Measurements from ENCODE around the gene PLXNC1.

PLXNC1 gene

DNA sequence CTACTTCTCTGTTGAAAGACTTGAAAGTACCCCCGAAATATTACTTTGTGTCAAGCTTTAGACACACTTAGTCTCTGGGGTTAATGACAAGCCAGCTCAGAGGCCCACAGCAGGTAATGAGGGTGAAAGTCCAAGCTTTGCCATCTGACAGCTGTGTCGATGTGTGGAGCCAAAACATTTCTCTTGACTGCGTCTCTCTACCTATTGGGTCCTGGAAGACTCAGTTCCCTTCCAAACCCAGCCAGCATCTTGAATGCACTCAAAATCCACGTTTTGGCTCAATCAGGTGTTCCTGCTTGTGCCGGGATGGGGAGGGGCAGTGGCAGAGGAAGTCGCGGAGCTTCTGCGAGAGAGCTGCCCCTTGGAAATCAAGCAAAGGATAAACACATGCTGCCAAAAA, 3.2 kb downstream of the PLXNC1 start:
- peak overlapping the region; percentile 98 for H3K27ac ChIP-seq
- TF ChIP-seq, protein P1, sequence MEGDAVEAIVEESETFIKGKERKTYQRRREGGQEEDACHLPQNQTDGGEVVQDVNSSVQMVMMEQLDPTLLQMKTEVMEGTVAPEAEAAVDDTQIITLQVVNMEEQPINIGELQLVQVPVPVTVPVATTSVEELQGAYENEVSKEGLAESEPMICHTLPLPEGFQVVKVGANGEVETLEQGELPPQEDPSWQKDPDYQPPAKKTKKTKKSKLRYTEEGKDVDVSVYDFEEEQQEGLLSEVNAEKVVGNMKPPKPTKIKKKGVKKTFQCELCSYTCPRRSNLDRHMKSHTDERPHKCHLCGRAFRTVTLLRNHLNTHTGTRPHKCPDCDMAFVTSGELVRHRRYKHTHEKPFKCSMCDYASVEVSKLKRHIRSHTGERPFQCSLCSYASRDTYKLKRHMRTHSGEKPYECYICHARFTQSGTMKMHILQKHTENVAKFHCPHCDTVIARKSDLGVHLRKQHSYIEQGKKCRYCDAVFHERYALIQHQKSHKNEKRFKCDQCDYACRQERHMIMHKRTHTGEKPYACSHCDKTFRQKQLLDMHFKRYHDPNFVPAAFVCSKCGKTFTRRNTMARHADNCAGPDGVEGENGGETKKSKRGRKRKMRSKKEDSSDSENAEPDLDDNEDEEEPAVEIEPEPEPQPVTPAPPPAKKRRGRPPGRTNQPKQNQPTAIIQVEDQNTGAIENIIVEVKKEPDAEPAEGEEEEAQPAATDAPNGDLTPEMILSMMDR (IDR thresholded peaks at IDR 0.05) = no peak
- H3K27me3 ChIP-seq = no peaks in the 10 kb centered on the region
- no peaks in the 10 kb centered on the region for H3K9me3 ChIP-seq
- peaks cover 64 to 70% of the 10 kb centered on the region in 2 experiments for H3K4me1 ChIP-seq (ENCODE audit: control insufficient read depth in 1 of 2, insufficient read depth in 1 of 2, low read depth in 1 of 2, low read length in 1 of 2)
- peak overlapping the region; percentile 90 to 97 for H3K4me3 ChIP-seq (ENCODE audit: low read depth in 1 of 2, low read length in 1 of 2)
- H3K36me3 ChIP-seq = peaks cover 15% of the 10 kb centered on the region

DNA sequence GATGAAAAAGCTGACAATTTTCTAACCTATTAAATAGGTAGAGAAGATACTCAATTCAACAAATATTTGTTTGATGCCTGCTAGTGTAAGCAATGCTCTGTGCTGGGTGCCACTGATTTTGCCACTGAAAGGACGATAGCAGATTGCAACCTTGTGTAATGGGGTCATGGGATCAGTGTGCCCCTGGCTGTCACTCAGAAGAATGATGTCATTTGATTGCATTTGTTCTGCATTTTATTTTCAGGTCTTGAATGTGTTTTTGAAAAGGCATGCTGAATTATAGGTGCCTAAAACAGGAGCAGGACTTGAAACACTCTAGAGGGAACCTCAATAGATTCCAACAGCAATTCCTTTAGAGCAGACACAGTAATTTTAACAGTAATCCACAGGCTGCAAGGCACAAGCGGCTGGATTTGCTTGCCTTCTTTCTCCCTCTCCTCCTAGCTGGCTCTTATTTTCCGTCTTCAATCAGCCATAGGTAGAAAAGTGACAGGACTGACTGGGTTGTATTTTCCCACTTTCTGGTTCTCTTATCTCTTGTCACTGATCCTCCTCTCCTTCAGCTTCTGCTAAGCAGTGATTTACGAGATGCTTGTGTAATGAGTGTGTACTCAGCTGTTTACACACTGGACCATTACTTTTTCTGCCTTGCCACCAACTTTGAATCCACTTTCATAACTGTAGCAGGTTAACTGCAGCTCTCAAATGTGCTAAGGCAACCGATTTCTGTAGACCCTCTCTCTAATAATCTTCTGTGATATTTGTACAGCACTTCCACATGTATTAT, 4.1 kb downstream of the PLXNC1 start:
- TF ChIP-seq, protein P1 (IDR thresholded peaks at IDR 0.05) = no peak
- Histone ChIP-seq H3K36me3 (peaks cover 17% of the 10 kb centered on the region), H3K27me3 (no peaks in the 10 kb centered on the region), H3K9me3 (no peaks in the 10 kb centered on the region), H3K27ac (peak overlapping the region; percentile 98), H3K4me3 (ENCODE audit: low read depth in 1 of 2, low read length in 1 of 2) (peak overlapping the region; percentile 90 to 97), H3K4me1 (ENCODE audit: control insufficient read depth in 1 of 2, insufficient read depth in 1 of 2, low read depth in 1 of 2, low read length in 1 of 2) (peaks cover 66 to 70% of the 10 kb centered on the region in 2 experiments)

DNA sequence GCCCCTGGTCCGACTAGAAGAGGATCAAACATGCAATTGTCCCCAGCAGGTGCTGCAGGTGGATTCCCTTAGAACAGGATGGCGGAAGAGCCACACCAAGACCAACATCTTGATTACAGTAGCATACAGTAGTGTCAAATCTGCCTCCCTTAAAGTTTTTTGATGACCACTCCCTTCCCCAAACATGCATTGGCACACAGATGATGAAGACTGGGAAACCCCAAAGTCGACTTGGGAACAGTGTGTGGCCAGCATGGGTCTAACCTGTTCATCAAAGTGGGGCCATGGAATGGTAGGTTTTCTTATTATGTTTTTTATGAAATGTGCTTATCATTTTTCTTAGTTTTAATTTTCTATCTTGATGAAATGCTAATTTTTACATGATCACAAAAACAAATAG, 8.8 kb downstream of the PLXNC1 start:
- Histone ChIP-seq H3K9me3 (no peaks in the 10 kb centered on the region), H3K4me1 (ENCODE audit: control insufficient read depth in 1 of 2, insufficient read depth in 1 of 2, low read depth in 1 of 2, low read length in 1 of 2) (peaks cover 85 to 93% of the 10 kb centered on the region in 2 experiments), H3K36me3 (peaks cover 25% of the 10 kb centered on the region), H3K27ac (peak overlapping the region; percentile 84), H3K27me3 (no peaks in the 10 kb centered on the region), H3K4me3 (ENCODE audit: low read depth in 1 of 2, low read length in 1 of 2) (no peak overlapping the region)
- TF ChIP-seq, protein P1 (IDR thresholded peaks at IDR 0.05) = no peak

DNA sequence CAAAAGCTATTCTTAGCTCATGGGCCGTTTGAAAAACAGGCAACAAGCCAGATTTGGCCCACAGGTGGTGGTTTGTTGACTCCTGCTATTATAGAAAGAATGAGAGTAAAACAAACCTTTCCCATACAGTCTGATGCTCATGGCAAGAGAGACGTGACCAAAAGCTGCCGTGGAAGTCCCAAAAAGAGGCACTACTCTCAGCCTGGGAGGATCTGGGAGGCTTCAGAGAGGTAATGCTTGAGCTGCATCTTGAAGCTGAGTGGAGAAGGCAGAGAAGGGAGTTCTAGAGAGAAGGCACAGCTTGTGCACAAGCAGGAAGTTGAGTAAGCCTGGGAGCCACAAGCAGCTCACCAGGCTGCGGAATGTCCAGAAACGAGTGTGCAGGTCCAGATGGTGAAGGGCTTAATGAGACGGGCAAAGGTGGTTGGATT, 9.6 kb downstream of the PLXNC1 start:
- Histone ChIP-seq H3K27me3 (no peaks in the 10 kb centered on the region), H3K4me3 (ENCODE audit: low read depth in 1 of 2, low read length in 1 of 2) (peak overlapping the region; percentile 35 to 39), H3K9me3 (no peaks in the 10 kb centered on the region), H3K36me3 (peaks cover 22% of the 10 kb centered on the region), H3K4me1 (ENCODE audit: control insufficient read depth in 1 of 2, insufficient read depth in 1 of 2, low read depth in 1 of 2, low read length in 1 of 2) (peaks cover 77 to 88% of the 10 kb centered on the region in 2 experiments), H3K27ac (peak overlapping the region; percentile 84)
- TF ChIP-seq, protein P1 (IDR thresholded peaks at IDR 0.05) = no peak

DNA sequence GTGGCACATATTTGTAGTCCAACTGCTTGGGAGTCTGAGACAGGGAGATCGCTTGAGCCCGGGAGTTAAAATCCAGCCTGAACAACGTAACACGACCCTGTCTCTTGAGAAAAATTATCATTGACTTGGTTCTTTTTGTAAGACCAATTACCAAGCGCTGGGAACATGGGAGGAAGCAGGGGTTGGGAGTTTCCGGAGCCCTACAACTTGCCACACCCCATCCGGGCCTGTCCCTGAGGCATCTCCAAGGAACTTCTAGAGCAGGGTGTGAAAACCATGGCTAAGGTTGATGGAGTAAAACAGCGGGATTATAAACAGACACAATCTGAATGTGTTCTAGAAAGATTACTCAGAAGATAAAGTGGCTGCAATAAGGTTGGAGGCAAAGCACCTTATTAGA, 10.3 kb downstream of the PLXNC1 start:
- H3K27me3 ChIP-seq = no peaks in the 10 kb centered on the region
- H3K4me3 ChIP-seq (ENCODE audit: low read depth in 1 of 2, low read length in 1 of 2) = peak overlapping the region; percentile 35 to 39
- H3K4me1 ChIP-seq (ENCODE audit: control insufficient read depth in 1 of 2, insufficient read depth in 1 of 2, low read depth in 1 of 2, low read length in 1 of 2) = peaks cover 73 to 86% of the 10 kb centered on the region in 2 experiments
- TF ChIP-seq, protein P1 (IDR thresholded peaks at IDR 0.05) = no peak
- H3K27ac ChIP-seq = peak overlapping the region; percentile 84
- peaks cover 17% of the 10 kb centered on the region for H3K36me3 ChIP-seq
- no peaks in the 10 kb centered on the region for H3K9me3 ChIP-seq

All from neutrophil (primary cell).